Omental fat pad (tissue), 4 donors: ENCODE measurements around the gene HLF. TPM values are rescaled to one million over a fixed set of nuclear protein-coding genes. Genes with fewer than 3 reads are reported as not detected.

Experiments
- ATAC-seq: fragments of 150-250 bp; one replicate; pipeline ENCODE4 v1.9.1; 2016; ENCODE audit warnings: mild to moderate bottlenecking, moderate library complexity; ENCODE audit not compliant: low FRiP score
- DNase-seq: peaks from one replicate; pipeline ENCODE4 v3.0.0-alpha.2; 2019; ENCODE audit warnings: low spot score
- CTCF ChIP-seq, 3 donors: fragments of 450-650 bp; IDR thresholded peaks; one replicate each; pipeline ENCODE4 v1.5.1; 2016 to 2017; ENCODE audit warnings: antibody characterized with exemption in 3 of 3, mild to moderate bottlenecking in 3 of 3, moderate library complexity in 2 of 3
- total RNA-seq, 4 donors: library from RNA; depleted of rRNA; stranded (reverse); fragments of >200 nt; gene quantifications; one replicate each; pipeline ENCODE4 v1.1.0, GENCODE V29; 2016

The HLF gene
- total RNA-seq, 4 donors from 2014 or later: 12.5 to 15.4 (median 14.6) TPM

- no peak for TF ChIP-seq CTCF (IDR thresholded peaks at IDR 0.05)
- ATAC-seq (no peak), DNase-seq (no peak)
These were observed 53.3 kb downstream of the HLF start for GRCh38 chr17:55318081-55318480.

GRCh38 chr17:55318715-55319487 is 54.1 kb downstream of the HLF start:
- ATAC-seq (no peak), DNase-seq (no peak)
- no peak for TF ChIP-seq CTCF (IDR thresholded peaks at IDR 0.05)

- DNase-seq: no peak
- no peak for ATAC-seq
- no peak for TF ChIP-seq CTCF (IDR thresholded peaks at IDR 0.05)
These were observed 55.3 kb downstream of the HLF start for GRCh38 chr17:55319933-55320593.

- DNase-seq (no peak), ATAC-seq (no peak)
- no peak for TF ChIP-seq CTCF (IDR thresholded peaks at IDR 0.05)
These were observed 56.0 kb downstream of the HLF start for GRCh38 chr17:55320594-55321426.

GRCh38 chr17:55321427-55322060 is 56.8 kb downstream of the HLF start:
- ATAC-seq (no peak), DNase-seq (no peak)
- no peak for TF ChIP-seq CTCF (IDR thresholded peaks at IDR 0.05)

- no peak for ATAC-seq
- TF ChIP-seq CTCF (IDR thresholded peaks at IDR 0.05): no peak
These were observed 57.8 kb downstream of the HLF start for GRCh38 chr17:55322453-55322985.

More at GRCh38 chr17:55322453-55322985, 57.8 kb downstream of the HLF start:
- DNase-seq: no peak
